ENCODE data around the gene RNASE8.

RNASE8 gene

DNA sequence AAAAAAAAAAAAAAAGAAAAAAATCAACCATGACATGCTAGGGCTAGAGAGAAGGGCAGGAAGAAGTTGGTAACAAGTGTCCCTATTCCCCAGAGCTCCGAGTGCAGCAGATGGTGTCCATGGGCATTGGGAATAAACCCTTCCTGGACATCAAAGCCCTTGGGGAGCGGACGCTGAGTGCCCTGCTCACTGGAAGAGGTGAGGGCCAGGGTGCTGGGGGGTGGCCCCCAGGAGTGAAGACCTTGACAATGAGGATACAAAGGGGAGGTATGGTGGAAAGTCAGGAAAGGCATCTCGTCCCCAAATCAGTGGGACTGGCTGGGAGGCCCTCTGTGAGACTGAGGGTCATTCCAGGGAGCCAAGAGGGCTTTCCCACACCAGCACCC lies 29.3 kb downstream of the RNASE8 start:
- Histone ChIP-seq H3K27me3 (ENCODE audit: insufficient read depth, low read depth) (no peaks in the 10 kb centered on the region), H3K9ac (no peak overlapping the region), H3K36me3 (ENCODE audit: insufficient read depth) (no peaks in the 10 kb centered on the region), H3K4me1 (ENCODE audit: low read depth, poor library complexity, severe bottlenecking) (no peaks in the 10 kb centered on the region), H4K20me1 (ENCODE audit: insufficient read depth) (no peaks in the 10 kb centered on the region), H3K79me2 (ENCODE audit: insufficient read depth, low read depth) (no peaks in the 10 kb centered on the region), H3K4me3 (IDR thresholded peaks at IDR 0.05; ENCODE audit: insufficient read depth, low read depth, low read length) (no peak overlapping the region), H3K27ac (no peak overlapping the region), H3K4me2 (no peak overlapping the region), H2AFZ (ENCODE audit: low read depth) (no peak overlapping the region)
- TF ChIP-seq CTCF (conservative IDR thresholded peaks at IDR 0.05; ENCODE audit: low read depth, low read length), result no peak

DNA sequence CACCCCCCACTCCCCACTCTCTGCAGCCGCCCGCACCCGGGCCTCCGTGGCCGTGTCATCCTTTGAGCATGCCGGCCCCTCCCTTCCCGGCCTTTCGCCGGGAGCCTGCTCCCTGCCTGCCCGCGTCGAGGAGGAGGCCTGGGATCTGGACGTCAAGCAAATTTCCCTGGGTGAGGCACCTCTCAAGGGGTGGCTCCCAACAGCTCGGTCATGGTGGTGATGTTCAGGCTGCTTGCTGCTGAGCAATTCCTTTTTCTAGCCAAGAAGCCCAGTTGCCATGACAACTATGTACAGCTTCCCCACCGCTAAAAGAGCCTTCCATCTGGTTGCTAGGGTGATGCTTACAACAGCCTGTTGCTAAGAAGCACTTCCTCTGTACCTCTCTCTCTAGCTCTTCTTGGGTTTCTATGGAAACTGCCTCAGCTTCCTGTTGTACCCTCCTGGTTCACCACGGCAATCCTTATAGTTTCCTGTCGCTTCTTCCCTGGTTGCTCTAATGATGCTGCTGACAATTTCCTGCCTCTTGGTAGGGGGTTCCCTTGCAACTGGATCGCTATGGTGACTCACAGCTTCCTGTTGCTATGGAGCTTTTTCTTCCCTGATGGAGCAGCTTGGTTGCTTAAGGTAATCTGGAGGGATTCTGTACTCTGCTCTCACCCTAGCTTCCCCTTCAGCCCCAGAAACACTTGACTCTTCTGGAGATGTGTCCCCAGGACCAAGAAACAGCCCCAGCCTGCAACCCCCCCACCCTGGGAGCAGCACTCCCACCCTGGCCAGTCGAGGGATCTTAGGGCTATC lies 29.9 kb downstream of the RNASE8 start:
- H3K9ac ChIP-seq, result no peak overlapping the region
- no peaks in the 10 kb centered on the region for H4K20me1 ChIP-seq (ENCODE audit: insufficient read depth)
- no peaks in the 10 kb centered on the region for H3K27me3 ChIP-seq (ENCODE audit: insufficient read depth, low read depth)
- H3K36me3 ChIP-seq (ENCODE audit: insufficient read depth), result no peaks in the 10 kb centered on the region
- H3K79me2 ChIP-seq (ENCODE audit: insufficient read depth, low read depth), result no peaks in the 10 kb centered on the region
- TF ChIP-seq CTCF (conservative IDR thresholded peaks at IDR 0.05; ENCODE audit: low read depth, low read length), result no peak
- H3K27ac ChIP-seq, result no peak overlapping the region
- no peaks in the 10 kb centered on the region for H3K4me1 ChIP-seq (ENCODE audit: low read depth, poor library complexity, severe bottlenecking)
- no peak overlapping the region for H3K4me2 ChIP-seq
- H3K4me3 ChIP-seq (IDR thresholded peaks at IDR 0.05; ENCODE audit: insufficient read depth, low read depth, low read length), result no peak overlapping the region
- H2AFZ ChIP-seq (ENCODE audit: low read depth), result no peak overlapping the region

GRCh38 chr14:21088687-21089086 lies 31.1 kb downstream of the RNASE8 start:
- no peak overlapping the region for H3K27ac ChIP-seq
- no peaks in the 10 kb centered on the region for H4K20me1 ChIP-seq (ENCODE audit: insufficient read depth)
- no peak for TF ChIP-seq CTCF (conservative IDR thresholded peaks at IDR 0.05; ENCODE audit: low read depth, low read length)
- H3K4me1 ChIP-seq (ENCODE audit: low read depth, poor library complexity, severe bottlenecking), result no peaks in the 10 kb centered on the region
- H3K4me2 ChIP-seq, result no peak overlapping the region
- H3K9ac ChIP-seq, result no peak overlapping the region
- no peak overlapping the region for H2AFZ ChIP-seq (ENCODE audit: low read depth)
- no peak overlapping the region for H3K4me3 ChIP-seq (IDR thresholded peaks at IDR 0.05; ENCODE audit: insufficient read depth, low read depth, low read length)
- no peaks in the 10 kb centered on the region for H3K27me3 ChIP-seq (ENCODE audit: insufficient read depth, low read depth)
- H3K36me3 ChIP-seq (ENCODE audit: insufficient read depth), result no peaks in the 10 kb centered on the region
- no peaks in the 10 kb centered on the region for H3K79me2 ChIP-seq (ENCODE audit: insufficient read depth, low read depth)

GRCh38 chr14:21089271-21089670 lies 31.6 kb downstream of the RNASE8 start:
- Histone ChIP-seq H3K27me3 (ENCODE audit: insufficient read depth, low read depth) (no peaks in the 10 kb centered on the region), H3K27ac (no peak overlapping the region), H3K4me2 (no peak overlapping the region), H3K4me1 (ENCODE audit: low read depth, poor library complexity, severe bottlenecking) (no peaks in the 10 kb centered on the region), H3K36me3 (ENCODE audit: insufficient read depth) (no peaks in the 10 kb centered on the region), H4K20me1 (ENCODE audit: insufficient read depth) (no peaks in the 10 kb centered on the region), H3K9ac (no peak overlapping the region), H2AFZ (ENCODE audit: low read depth) (no peak overlapping the region), H3K79me2 (ENCODE audit: insufficient read depth, low read depth) (no peaks in the 10 kb centered on the region), H3K4me3 (IDR thresholded peaks at IDR 0.05; ENCODE audit: insufficient read depth, low read depth, low read length) (no peak overlapping the region)
- TF ChIP-seq CTCF (conservative IDR thresholded peaks at IDR 0.05; ENCODE audit: low read depth, low read length), result no peak
